ENCODE measurements around the gene UBE2I. TPM values are rescaled to one million over a fixed set of nuclear protein-coding genes. Genes with fewer than 3 reads are reported as not detected.
"Not testable (repeated sequence)": the region's sequence is repeated elsewhere in the genome, so short reads cannot be mapped to it uniquely, and the experiment has no call there.

The UBE2I gene
- total RNA-seq, 1 donor from 2014 or later: 214 TPM

DNA sequence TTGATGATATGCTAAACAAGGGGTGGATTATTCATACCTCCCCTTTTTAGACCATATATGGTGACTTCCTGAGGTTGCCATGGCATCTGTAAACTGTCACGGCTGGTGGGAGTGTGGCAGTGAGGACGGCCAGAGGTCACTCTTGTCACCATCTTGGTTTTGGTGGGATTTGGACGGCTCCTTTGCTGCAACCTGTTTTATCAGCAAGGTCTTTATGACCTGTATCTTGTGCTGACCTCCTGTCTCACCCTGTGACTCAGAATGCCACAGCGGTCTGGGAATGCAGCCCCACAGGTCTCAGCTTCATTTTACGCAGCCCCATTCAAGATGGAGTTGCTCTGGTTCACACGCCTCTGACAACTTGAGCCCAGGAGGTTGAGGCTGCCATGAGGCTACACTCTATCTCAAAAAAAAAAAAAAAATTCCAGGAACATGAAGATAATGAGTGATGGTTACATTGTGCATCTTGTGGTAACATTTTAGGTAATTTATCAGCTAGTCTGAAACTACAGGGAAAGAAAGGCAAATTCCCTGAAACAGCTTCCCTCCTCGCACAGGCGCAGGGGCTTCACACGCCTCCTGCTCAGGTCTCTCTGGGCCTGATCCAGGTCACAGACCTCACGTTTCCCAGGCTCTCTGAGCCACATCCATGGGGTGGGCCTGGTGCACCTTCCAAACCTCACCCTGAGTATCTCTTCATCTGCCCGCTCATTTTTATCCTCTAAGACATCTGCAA is 15.3 kb upstream of the UBE2I start:
- no peak overlapping the region for H3K27ac Mint-ChIP-seq
- H3K4me3 Mint-ChIP-seq: no peak overlapping the region
- H3K9me3 Mint-ChIP-seq: no peaks in the 10 kb centered on the region
- DNase-seq (ENCODE audit: low spot score in 2 of 2, unreplicated experiment in 2 of 2): no peak
- H3K27me3 Mint-ChIP-seq (ENCODE audit: low read depth): peaks cover 36% of the 10 kb centered on the region
- peaks cover 21% of the 10 kb centered on the region for H3K4me1 Mint-ChIP-seq
- H3K36me3 Mint-ChIP-seq: no peaks in the 10 kb centered on the region
- TF ChIP-seq, protein P1, sequence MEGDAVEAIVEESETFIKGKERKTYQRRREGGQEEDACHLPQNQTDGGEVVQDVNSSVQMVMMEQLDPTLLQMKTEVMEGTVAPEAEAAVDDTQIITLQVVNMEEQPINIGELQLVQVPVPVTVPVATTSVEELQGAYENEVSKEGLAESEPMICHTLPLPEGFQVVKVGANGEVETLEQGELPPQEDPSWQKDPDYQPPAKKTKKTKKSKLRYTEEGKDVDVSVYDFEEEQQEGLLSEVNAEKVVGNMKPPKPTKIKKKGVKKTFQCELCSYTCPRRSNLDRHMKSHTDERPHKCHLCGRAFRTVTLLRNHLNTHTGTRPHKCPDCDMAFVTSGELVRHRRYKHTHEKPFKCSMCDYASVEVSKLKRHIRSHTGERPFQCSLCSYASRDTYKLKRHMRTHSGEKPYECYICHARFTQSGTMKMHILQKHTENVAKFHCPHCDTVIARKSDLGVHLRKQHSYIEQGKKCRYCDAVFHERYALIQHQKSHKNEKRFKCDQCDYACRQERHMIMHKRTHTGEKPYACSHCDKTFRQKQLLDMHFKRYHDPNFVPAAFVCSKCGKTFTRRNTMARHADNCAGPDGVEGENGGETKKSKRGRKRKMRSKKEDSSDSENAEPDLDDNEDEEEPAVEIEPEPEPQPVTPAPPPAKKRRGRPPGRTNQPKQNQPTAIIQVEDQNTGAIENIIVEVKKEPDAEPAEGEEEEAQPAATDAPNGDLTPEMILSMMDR (IDR thresholded peaks at IDR 0.05; ENCODE audit: unreplicated experiment): no peak

DNA sequence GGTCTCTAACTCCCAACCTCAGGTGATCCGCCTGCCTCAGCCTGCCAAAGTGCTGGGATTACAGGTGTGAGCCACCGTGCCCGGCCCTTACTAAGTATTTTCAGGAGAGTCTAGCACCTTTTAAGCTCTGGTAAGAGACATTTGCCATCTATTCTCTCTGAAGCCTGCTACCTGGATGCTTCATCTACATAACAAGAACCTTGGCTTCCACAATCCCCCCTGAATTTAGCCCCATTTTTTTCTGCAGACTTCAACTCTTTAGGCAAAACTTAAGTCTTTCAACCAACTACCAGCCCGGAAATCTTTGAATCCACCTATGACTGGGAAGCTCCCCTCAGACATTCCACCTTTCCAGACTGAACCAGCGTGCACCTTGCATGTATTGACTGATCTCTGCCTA is 14.0 kb upstream of the UBE2I start:
- DNase-seq (ENCODE audit: low spot score in 2 of 2, unreplicated experiment in 2 of 2): no peak
- TF ChIP-seq, protein P1 (IDR thresholded peaks at IDR 0.05; ENCODE audit: unreplicated experiment): no peak
- Mint-ChIP-seq H3K4me1 (peaks cover 18% of the 10 kb centered on the region), H3K36me3 (no peaks in the 10 kb centered on the region), H3K4me3 (no peak overlapping the region), H3K9me3 (no peaks in the 10 kb centered on the region), H3K27me3 (ENCODE audit: low read depth) (peaks cover 26% of the 10 kb centered on the region), H3K27ac (no peak overlapping the region)

DNA sequence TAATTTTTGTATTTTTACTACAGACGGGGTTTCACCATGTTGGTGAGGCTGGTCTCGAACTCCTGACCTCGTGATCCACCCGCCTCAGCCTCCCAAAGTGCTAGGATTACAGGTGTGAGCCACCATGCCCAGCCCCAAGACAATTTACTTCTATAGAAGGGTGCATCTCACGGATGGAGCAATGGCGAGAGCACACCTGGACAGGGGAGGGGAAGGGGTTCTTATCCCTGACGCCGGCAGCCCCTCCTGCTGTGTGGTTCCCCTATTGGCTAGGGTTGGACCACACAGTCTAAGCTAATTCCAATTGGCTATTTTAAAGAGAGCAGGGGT is 12.8 kb upstream of the UBE2I start:
- H3K9me3 Mint-ChIP-seq; H3K36me3 Mint-ChIP-seq; H3K4me3 Mint-ChIP-seq; DNase-seq (ENCODE audit: low spot score in 2 of 2, unreplicated experiment in 2 of 2): not testable (repeated sequence)
- peaks cover 21% of the 10 kb centered on the region for H3K4me1 Mint-ChIP-seq
- H3K27me3 Mint-ChIP-seq (ENCODE audit: low read depth): peaks cover 19% of the 10 kb centered on the region
- peak overlapping the region; percentile 55 for H3K27ac Mint-ChIP-seq

DNA sequence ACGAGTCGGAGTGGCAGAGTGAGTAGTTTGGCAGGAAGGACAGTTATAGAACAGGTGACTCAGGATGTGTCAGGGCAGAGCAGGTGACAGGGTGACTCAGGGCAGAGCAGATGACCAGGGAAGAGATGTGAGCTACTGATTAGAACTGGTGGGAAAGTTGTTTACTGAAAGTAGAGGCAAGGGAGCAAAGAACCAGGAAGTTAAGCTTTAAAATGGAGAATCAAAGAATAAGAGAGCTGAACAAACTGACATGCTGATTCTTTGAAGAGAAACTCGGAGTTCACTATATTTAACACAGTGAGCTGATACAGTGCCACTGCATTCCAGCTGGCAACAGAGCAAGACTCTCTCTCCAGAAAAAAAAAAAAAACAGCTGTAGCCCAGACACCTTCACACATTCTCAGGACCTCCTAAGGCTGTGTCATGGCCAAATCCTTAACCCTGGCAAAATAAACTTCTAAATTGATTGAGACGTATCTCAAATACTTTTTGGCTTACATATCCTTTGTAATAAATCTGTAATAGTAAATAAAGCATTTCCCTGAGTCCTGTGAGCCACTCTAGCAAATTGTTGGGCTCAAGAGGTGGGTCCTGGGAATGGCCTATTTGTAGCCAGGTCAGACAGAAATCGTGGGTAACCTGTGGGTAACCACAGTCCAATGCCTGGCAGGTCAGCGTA is 12.3 kb upstream of the UBE2I start:
- H3K4me3 Mint-ChIP-seq: no peak overlapping the region
- TF ChIP-seq, protein P1 (IDR thresholded peaks at IDR 0.05; ENCODE audit: unreplicated experiment): no peak
- no peak for DNase-seq (ENCODE audit: low spot score in 2 of 2, unreplicated experiment in 2 of 2)
- peak overlapping the region; percentile 55 for H3K27ac Mint-ChIP-seq
- H3K36me3 Mint-ChIP-seq: no peaks in the 10 kb centered on the region
- H3K4me1 Mint-ChIP-seq: peaks cover 24% of the 10 kb centered on the region
- H3K9me3 Mint-ChIP-seq: no peaks in the 10 kb centered on the region
- peaks cover 18% of the 10 kb centered on the region for H3K27me3 Mint-ChIP-seq (ENCODE audit: low read depth)

DNA sequence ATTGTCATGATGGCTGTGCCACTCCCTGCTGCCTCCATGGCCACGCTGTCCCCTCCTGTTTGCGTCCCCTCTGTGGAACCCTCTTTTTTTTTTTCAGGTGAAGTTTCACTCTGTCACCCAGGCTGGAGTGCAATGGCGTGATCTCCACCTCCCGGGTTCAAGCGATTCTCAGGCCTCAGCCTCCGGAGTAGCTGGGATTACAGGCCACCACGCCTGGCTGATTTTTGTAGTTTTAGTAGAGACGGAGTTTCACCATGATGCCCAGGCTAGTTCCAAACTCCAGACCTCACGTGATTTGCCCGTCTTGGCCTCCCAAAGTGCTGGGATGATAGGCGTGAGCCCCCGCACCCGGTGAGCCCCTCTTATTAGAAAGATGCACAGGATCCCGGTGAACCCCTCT is 11.0 kb upstream of the UBE2I start:
- no peak for DNase-seq (ENCODE audit: low spot score in 2 of 2, unreplicated experiment in 2 of 2)
- Mint-ChIP-seq H3K4me3 (no peak overlapping the region), H3K27me3 (ENCODE audit: low read depth) (peaks cover 18% of the 10 kb centered on the region), H3K4me1 (peaks cover 24% of the 10 kb centered on the region), H3K27ac (no peak overlapping the region), H3K9me3 (no peaks in the 10 kb centered on the region), H3K36me3 (no peaks in the 10 kb centered on the region)
- TF ChIP-seq, protein P1 (IDR thresholded peaks at IDR 0.05; ENCODE audit: unreplicated experiment): no peak

DNA sequence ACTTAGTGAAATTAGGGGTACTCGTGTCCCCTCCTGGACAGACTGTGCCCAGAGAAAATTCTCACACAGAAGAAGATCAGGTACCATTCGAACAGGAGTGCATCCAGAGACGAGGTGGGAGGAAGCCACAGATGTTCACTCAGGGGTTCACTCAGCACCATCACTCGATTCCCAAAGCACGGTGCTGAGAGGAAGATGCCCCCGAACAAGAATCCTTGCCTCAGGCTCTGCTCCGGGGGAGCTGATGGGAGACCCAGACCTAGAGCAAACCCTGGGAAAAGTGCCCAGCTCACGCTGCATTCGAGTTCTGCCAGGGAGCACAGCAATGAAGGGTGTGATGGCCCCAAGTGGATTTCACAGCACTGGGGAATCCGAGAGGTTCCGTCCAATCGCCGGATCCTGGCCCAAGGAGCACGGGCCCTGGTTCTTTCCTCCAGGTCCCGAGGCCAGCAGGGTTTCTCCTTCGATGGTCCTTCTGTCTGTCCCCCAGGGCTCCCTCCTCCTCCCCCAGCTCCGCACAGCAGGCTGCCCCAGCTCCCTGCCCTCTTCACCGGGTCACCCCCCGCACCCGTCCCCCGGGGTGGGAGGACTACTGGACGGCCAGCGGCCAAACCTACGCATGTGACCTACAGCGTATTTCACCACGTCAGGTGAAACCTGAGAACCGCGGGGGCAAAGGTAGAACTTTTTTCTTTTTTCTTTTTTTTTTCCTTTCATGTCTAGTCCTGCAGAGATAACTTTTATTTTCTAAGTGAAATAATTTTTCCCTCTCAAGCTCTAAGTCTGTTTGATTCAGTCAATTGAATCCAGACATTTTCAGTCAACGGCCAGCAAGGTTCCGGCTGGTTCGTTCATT is 10.2 kb upstream of the UBE2I start:
- TF ChIP-seq, protein P1 (IDR thresholded peaks at IDR 0.05; ENCODE audit: unreplicated experiment): no peak
- H3K27ac Mint-ChIP-seq: no peak overlapping the region
- DNase-seq (ENCODE audit: low spot score in 2 of 2, unreplicated experiment in 2 of 2): no peak
- no peaks in the 10 kb centered on the region for H3K36me3 Mint-ChIP-seq
- H3K4me3 Mint-ChIP-seq: no peak overlapping the region
- no peaks in the 10 kb centered on the region for H3K9me3 Mint-ChIP-seq
- H3K27me3 Mint-ChIP-seq (ENCODE audit: low read depth): peaks cover 18% of the 10 kb centered on the region
- H3K4me1 Mint-ChIP-seq: peaks cover 27% of the 10 kb centered on the region

Data from mesothelial cell of epicardium (in vitro differentiated cells).